ENCODE measurements around the gene CES2. TPM values are rescaled to one million over a fixed set of nuclear protein-coding genes. Genes with fewer than 3 reads are reported as not detected.

The CES2 gene
- total and polyA plus RNA-seq, 7 experiments from 2014 or later = 29.2 to 64.7 (median 46.2) TPM

DNA sequence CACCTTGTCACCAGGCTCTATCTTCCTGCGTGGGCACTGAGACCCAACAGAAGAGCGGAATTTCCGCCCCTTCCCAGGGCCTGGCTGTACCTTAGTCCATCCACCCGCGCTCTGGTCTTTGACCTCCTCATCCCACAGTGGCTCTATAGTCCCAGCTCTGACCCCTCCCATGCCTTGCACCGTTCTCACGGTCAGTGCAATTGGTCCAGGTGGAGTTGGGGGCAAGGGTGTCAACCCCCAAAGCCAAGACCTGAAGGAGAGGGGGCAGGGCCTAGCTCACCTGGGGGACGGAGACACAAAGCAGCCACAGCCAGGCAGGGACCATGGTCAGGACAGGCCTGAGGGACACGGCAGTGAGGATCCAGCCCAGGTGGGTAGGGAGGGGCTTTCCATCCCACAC, 17.6 kb upstream of the CES2 start:
- ATAC-seq (no peak), DNase-seq (no peak)
- Mint-ChIP-seq H3K4me1 (no peaks in the 10 kb centered on the region), H3K4me3 (no peak overlapping the region), H3K27ac (no peak overlapping the region), H3K9me3 (peaks cover 0 to 1% (median 0%) of the 10 kb centered on the region in 11 donors), H3K27me3 (peaks cover 0 to 13% (median 9%) of the 10 kb centered on the region in 5 donors), H3K36me3 (no peaks in the 10 kb centered on the region)
- Histone ChIP-seq H3K36me3 (ENCODE audit: control insufficient read depth in 2 of 3, insufficient read depth in 3 of 3, low read length in 3 of 3) (no peaks in the 10 kb centered on the region), H3K9me3 (ENCODE audit: control insufficient read depth in 2 of 3, low read length in 3 of 3) (no peaks in the 10 kb centered on the region), H3K27me3 (ENCODE audit: control insufficient read depth in 2 of 2, insufficient read depth in 2 of 2, low read length in 2 of 2) (no peaks in the 10 kb centered on the region), H3K4me3 (ENCODE audit: low read length) (no peak overlapping the region), H3K4me1 (ENCODE audit: control insufficient read depth in 2 of 2, insufficient read depth in 2 of 2, low read length in 2 of 2) (no peaks in the 10 kb centered on the region), H3K27ac (ENCODE audit: low read depth, low read length) (no peak overlapping the region)
- ChIA-PET CTCF (interaction anchor here (1.1 kb wide), 1 partner anchor 22 kb away, joined by 4 read pairs; no protein-coding TSS in a partner anchor), POLR2A (no interaction called here)
- intact Hi-C loops (cut with micrococcal nuclease) = no loop called here

DNA sequence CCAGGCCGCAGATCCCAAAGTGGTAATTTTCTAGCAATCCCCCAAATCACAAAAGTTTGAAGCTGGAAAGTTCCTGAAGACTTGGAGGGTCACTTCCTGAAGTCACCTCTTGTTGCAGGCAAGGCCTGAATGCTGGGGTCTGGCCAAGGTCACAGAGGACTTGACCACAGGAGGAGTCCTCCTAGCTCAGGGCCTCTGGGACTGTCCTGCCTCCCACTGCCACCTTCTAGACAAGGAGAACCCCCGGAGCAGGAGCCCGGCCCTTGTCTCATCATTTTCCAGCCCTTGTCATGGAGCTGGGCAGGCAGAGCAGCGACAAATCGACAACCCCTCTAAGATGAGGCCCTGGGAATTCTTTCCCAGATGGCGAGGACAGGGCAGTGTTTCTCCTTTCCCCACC, 17.0 kb upstream of the CES2 start:
- Histone ChIP-seq H3K36me3 (ENCODE audit: control insufficient read depth in 2 of 3, insufficient read depth in 3 of 3, low read length in 3 of 3) (no peaks in the 10 kb centered on the region), H3K9me3 (ENCODE audit: control insufficient read depth in 2 of 3, low read length in 3 of 3) (no peaks in the 10 kb centered on the region), H3K27me3 (ENCODE audit: control insufficient read depth in 2 of 2, insufficient read depth in 2 of 2, low read length in 2 of 2) (no peaks in the 10 kb centered on the region), H3K4me3 (ENCODE audit: low read length) (no peak overlapping the region), H3K4me1 (ENCODE audit: control insufficient read depth in 2 of 2, insufficient read depth in 2 of 2, low read length in 2 of 2) (no peaks in the 10 kb centered on the region), H3K27ac (ENCODE audit: low read depth, low read length) (no peak overlapping the region)
- no peaks in the 10 kb centered on the region for H3K36me3 Mint-ChIP-seq
- ATAC-seq = no peak
- H3K4me3 Mint-ChIP-seq = no peak overlapping the region
- ChIA-PET POLR2A (interaction anchor here (0.6 kb wide), 1 partner anchor 404 kb away, joined by 3 read pairs; no protein-coding TSS in a partner anchor), CTCF (interaction anchor here (1.1 kb wide), 1 partner anchor 23 kb away, joined by 4 read pairs; no protein-coding TSS in a partner anchor)
- no peak for DNase-seq
- peaks cover 4 to 18% (median 12%) of the 10 kb centered on the region in 5 donors for H3K27me3 Mint-ChIP-seq
- H3K27ac Mint-ChIP-seq = no peak overlapping the region
- no peaks in the 10 kb centered on the region for H3K4me1 Mint-ChIP-seq
- peaks cover 0 to 1% (median 0%) of the 10 kb centered on the region in 11 donors for H3K9me3 Mint-ChIP-seq
- intact Hi-C loops (cut with micrococcal nuclease) = no loop called here

DNA sequence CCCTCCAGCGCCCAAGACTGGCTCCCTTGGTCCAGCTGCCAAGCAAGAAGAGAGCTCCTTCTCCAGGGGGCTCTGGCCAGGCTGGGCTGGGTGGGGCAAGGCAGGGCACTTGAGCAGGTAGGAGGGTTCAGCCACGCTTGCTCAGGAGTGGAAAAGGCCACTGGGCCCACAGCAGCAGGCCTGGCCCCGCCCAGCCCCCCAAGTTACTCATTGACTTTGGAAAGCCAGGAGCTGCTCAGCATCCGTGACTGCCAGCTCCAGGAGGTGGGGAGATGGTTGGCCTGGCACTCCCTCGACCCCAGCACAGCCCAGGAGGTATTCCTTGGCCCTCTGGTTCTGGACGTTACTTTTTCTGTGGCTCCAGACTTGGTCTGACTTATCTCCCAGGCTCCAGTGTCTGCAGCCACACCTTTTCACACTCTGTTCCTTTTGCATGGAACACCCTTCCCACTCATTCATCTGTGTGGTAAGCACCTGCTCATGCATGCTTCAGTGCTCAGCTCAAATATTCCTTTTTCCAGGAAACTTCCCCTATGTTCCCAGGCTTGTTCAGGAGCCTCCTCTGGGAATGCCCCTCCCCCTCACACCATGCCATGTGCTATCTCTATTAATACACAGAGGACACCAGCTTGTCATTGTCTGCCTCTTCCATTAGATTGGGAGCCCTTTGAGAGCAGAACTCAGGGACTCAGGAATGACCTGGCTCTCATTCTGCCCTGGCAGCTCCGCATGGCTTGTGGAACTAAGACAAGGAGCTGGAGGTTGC, 16.3 kb upstream of the CES2 start, which contains the start of gene CDH16:
Gene CDH16 (minus strand): TSS at position 83 of the 766 bp plus-strand sequence. CDS start 820 bp downstream, outside the sequence.
- Histone ChIP-seq H3K4me3 (ENCODE audit: low read length) (no peak within 1 kb of the TSS), H3K27ac (ENCODE audit: low read depth, low read length) (no peak within 1 kb of the TSS), H3K27me3 (ENCODE audit: control insufficient read depth in 2 of 2, insufficient read depth in 2 of 2, low read length in 2 of 2) (peaks cover 0 to 3% of the 10 kb centered on the region in 2 donors), H3K9me3 (ENCODE audit: control insufficient read depth in 2 of 3, low read length in 3 of 3) (no peaks in the 10 kb centered on the region), H3K36me3 (ENCODE audit: control insufficient read depth in 2 of 3, insufficient read depth in 3 of 3, low read length in 3 of 3) (no peaks in the 10 kb centered on the region), H3K4me1 (ENCODE audit: control insufficient read depth in 2 of 2, insufficient read depth in 2 of 2, low read length in 2 of 2) (no peaks in the 10 kb centered on the region)
- DNase-seq (no peak), ATAC-seq (no peak)
- H3K27ac Mint-ChIP-seq = no peak within 1 kb of the TSS
- CTCF ChIA-PET = interaction anchor here (1.1 kb wide), 1 partner anchor 24 kb away, joined by 4 read pairs; no protein-coding TSS in a partner anchor
- intact Hi-C loops (cut with micrococcal nuclease) = no loop called here
- POLR2A ChIA-PET = interaction anchor here (0.6 kb wide), 2 partner anchors 50 to 403 kb away, joined by 3 read pairs; no protein-coding TSS in a partner anchor
- H3K9me3 Mint-ChIP-seq = peaks cover 0 to 1% (median 0%) of the 10 kb centered on the region in 11 donors
- H3K4me1 Mint-ChIP-seq = peaks cover 0 to 4% (median 0%) of the 10 kb centered on the region in 7 donors
- H3K27me3 Mint-ChIP-seq = peaks cover 10 to 24% (median 18%) of the 10 kb centered on the region in 5 donors
- no peak within 1 kb of the TSS for H3K4me3 Mint-ChIP-seq
- H3K36me3 Mint-ChIP-seq = no peaks in the 10 kb centered on the region

DNA sequence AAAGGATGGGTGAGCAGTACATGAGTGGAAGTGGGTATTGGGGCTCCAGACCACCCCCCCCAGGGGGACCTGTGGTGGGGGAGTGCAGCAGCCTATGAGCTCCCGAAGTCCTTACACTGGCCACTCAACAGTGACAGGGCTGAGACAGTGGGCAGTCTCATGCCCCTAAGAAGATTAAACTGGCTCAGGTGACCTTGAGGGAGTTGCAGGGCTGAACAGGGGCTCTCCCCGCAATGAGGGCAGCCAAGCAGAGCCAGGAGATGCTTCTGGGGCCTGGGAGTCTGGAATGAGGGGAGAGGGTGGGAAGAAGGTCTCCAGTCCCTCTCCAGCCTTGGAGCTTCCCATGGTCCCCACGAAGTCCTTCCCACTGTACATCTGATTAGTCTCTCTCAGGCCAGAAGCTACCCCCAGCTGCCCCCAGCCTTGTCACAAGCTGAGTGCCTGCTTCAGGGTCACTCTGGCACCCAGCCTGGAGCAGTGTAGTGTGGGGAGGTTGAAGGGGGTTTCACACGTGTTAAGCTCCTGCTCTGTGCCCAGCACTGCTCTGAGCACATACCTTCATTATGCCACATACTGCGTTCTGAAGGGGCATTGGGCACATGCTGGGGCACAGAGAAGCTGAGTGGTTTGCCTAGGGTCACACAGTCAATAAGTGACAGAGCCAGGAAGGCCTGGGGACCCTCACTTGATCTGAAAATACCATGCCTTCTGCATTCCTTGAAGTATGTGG, 15.6 kb upstream of the CES2 start:
- Histone ChIP-seq H3K27me3 (ENCODE audit: control insufficient read depth in 2 of 2, insufficient read depth in 2 of 2, low read length in 2 of 2) (peaks cover 0 to 6% of the 10 kb centered on the region in 2 donors), H3K9me3 (ENCODE audit: control insufficient read depth in 2 of 3, low read length in 3 of 3) (no peaks in the 10 kb centered on the region), H3K4me1 (ENCODE audit: control insufficient read depth in 2 of 2, insufficient read depth in 2 of 2, low read length in 2 of 2) (no peaks in the 10 kb centered on the region), H3K4me3 (ENCODE audit: low read length) (no peak overlapping the region), H3K27ac (ENCODE audit: low read depth, low read length) (no peak overlapping the region), H3K36me3 (ENCODE audit: control insufficient read depth in 2 of 3, insufficient read depth in 3 of 3, low read length in 3 of 3) (no peaks in the 10 kb centered on the region)
- peaks cover 12 to 30% (median 19%) of the 10 kb centered on the region in 5 donors for H3K27me3 Mint-ChIP-seq
- no peak overlapping the region for H3K4me3 Mint-ChIP-seq
- CTCF ChIA-PET = no interaction called here
- peaks cover 0 to 5% (median 0%) of the 10 kb centered on the region in 7 donors for H3K4me1 Mint-ChIP-seq
- peaks cover 0 to 1% (median 0%) of the 10 kb centered on the region in 11 donors for H3K9me3 Mint-ChIP-seq
- no peak for ATAC-seq
- no peak overlapping the region for H3K27ac Mint-ChIP-seq
- DNase-seq = no peak
- intact Hi-C loops (cut with micrococcal nuclease) = no loop called here
- POLR2A ChIA-PET = no interaction called here
- no peaks in the 10 kb centered on the region for H3K36me3 Mint-ChIP-seq

DNA sequence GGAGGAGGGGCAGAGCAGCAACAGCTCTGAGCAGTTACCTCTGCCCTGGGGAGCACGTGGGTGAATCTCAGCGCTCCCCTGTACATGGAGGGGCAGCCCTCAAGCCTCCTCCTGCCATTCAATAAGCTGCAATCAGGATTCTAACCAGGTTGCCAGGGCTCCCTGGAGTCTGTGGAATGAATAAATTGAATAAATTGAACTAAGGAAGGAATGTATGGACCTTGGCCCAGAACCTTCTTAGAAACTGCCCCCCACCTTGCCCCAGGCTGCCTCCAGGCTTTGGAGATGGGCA, 15.1 kb upstream of the CES2 start:
- CTCF ChIA-PET = no interaction called here

DNA sequence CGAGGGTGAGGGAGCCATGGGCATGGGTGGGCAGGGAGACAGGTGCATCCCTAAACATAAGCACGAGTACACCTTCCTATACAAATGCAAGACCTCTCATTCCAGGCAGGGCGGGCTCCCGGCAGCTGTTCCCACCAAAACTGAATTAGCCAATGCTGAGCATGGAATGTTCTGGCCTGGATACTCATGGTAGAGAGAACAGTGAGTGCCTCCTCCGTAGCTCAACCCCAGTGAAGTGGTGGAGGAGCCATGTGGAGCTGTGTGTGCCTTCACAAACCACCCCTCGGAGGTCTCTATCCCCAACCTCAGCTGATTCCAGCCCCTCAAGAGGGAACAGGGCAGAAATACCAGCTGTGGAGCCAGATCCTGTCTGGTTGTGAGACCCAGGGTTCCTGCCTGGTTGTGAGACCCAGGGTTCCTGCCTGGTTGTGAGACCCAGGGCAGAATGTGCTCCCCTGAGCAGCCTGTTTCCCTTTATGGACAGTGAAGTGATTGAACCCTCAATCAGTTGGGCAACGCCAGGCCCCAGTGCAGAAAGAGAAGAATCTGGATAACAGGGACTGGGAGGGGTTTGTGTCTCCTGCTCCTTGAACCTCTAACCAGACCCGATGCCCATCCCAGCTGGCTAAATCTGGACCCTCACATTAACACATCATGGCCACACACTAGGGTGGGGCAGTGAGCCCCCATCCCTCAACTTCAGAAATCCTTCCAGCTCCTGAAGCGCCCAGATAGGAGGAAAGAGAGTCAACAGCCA, 14.2 kb upstream of the CES2 start:
- no peak overlapping the region for H3K4me3 ChIP-seq (ENCODE audit: low read length)
- Mint-ChIP-seq H3K9me3 (peaks cover 0 to 1% (median 0%) of the 10 kb centered on the region in 11 donors), H3K27ac (no peak overlapping the region), H3K4me1 (peaks cover 0 to 6% (median 5%) of the 10 kb centered on the region in 7 donors), H3K36me3 (no peaks in the 10 kb centered on the region), H3K27me3 (peaks cover 18 to 40% (median 24%) of the 10 kb centered on the region in 5 donors), H3K4me3 (no peak overlapping the region)
- H3K27ac ChIP-seq (ENCODE audit: low read depth, low read length) = no peak overlapping the region
- no peaks in the 10 kb centered on the region for H3K9me3 ChIP-seq (ENCODE audit: control insufficient read depth in 2 of 3, low read length in 3 of 3)
- DNase-seq (no peak), ATAC-seq (no peak)
- ChIA-PET POLR2A (no interaction called here), CTCF (interaction anchor here (0.7 kb wide), 1 partner anchor 47 kb away, joined by 3 read pairs; no protein-coding TSS in a partner anchor)
- no peaks in the 10 kb centered on the region for H3K4me1 ChIP-seq (ENCODE audit: control insufficient read depth in 2 of 2, insufficient read depth in 2 of 2, low read length in 2 of 2)
- no peaks in the 10 kb centered on the region for H3K36me3 ChIP-seq (ENCODE audit: control insufficient read depth in 2 of 3, insufficient read depth in 3 of 3, low read length in 3 of 3)
- intact Hi-C loops (cut with micrococcal nuclease) = no loop called here
- H3K27me3 ChIP-seq (ENCODE audit: control insufficient read depth in 2 of 2, insufficient read depth in 2 of 2, low read length in 2 of 2) = peaks cover 0 to 13% of the 10 kb centered on the region in 2 donors

More for the DNA sequence above, 15.1 kb upstream of the CES2 start:
- DNase-seq (no peak), ATAC-seq (no peak)
- Histone ChIP-seq H3K9me3 (ENCODE audit: control insufficient read depth in 2 of 3, low read length in 3 of 3) (no peaks in the 10 kb centered on the region), H3K4me3 (ENCODE audit: low read length) (no peak overlapping the region), H3K36me3 (ENCODE audit: control insufficient read depth in 2 of 3, insufficient read depth in 3 of 3, low read length in 3 of 3) (no peaks in the 10 kb centered on the region), H3K27ac (ENCODE audit: low read depth, low read length) (no peak overlapping the region), H3K4me1 (ENCODE audit: control insufficient read depth in 2 of 2, insufficient read depth in 2 of 2, low read length in 2 of 2) (no peaks in the 10 kb centered on the region), H3K27me3 (ENCODE audit: control insufficient read depth in 2 of 2, insufficient read depth in 2 of 2, low read length in 2 of 2) (peaks cover 0 to 6% of the 10 kb centered on the region in 2 donors)
- no peak overlapping the region for H3K4me3 Mint-ChIP-seq
- intact Hi-C loops (cut with micrococcal nuclease) = no loop called here
- H3K27ac Mint-ChIP-seq = no peak overlapping the region
- peaks cover 12 to 32% (median 19%) of the 10 kb centered on the region in 5 donors for H3K27me3 Mint-ChIP-seq
- no peaks in the 10 kb centered on the region for H3K36me3 Mint-ChIP-seq
- POLR2A ChIA-PET = no interaction called here
- H3K9me3 Mint-ChIP-seq = peaks cover 0 to 1% (median 0%) of the 10 kb centered on the region in 11 donors
- peaks cover 0 to 5% (median 0%) of the 10 kb centered on the region in 7 donors for H3K4me1 Mint-ChIP-seq
